HepG2 (cell line): ENCODE results near the gene JPT1. TPM values are rescaled to one million over a fixed set of nuclear protein-coding genes. Genes with fewer than 3 reads are reported as not detected.

Experiments
- ARID2 ChIP-seq: sonication (generic); formaldehyde crosslinking; IDR thresholded peaks from 2 replicates; pipeline ENCODE4 v1.8.1; 2022; ENCODE audit warnings: mild to moderate bottlenecking, missing genetic modification reagents, borderline replicate concordance
- CC2D1A ChIP-seq: sonication (generic); formaldehyde crosslinking; IDR thresholded peaks from 2 replicates; pipeline ENCODE4 v1.8.1; 2023; ENCODE audit warnings: mild to moderate bottlenecking, missing genetic modification reagents
- CEBPG ChIP-seq: IDR thresholded peaks from 2 replicates; pipeline ENCODE4 v1.6.1; 2016
- FOSL2 ChIP-seq: sonication (generic); formaldehyde crosslinking; IDR thresholded peaks from 2 replicates; pipeline ENCODE4 v1.4.0; 2020; ENCODE audit warnings: missing genetic modification reagents
- FOXO4 ChIP-seq: sonication (generic); formaldehyde crosslinking; conservative IDR thresholded peaks from 2 replicates; pipeline ENCODE4 v1.8.1; 2023; ENCODE audit warnings: missing genetic modification reagents
- KAT7 ChIP-seq: IDR thresholded peaks from 2 replicates; pipeline ENCODE4 v1.6.1; 2018; ENCODE audit warnings: borderline replicate concordance, missing compliant biosample characterization
- RFX3 ChIP-seq: IDR thresholded peaks from 2 replicates; pipeline ENCODE4 v1.6.1; 2016; ENCODE audit warnings: missing biosample characterization, missing genetic modification reagents
- ZNF136 ChIP-seq: sonication (generic); formaldehyde crosslinking; IDR thresholded peaks from 2 replicates; pipeline ENCODE4 v1.8.1; 2022; ENCODE audit warnings: low read depth, mild to moderate bottlenecking, moderate library complexity, missing genetic modification reagents
- ZNF280B ChIP-seq: sonication (generic); formaldehyde crosslinking; IDR thresholded peaks from 2 replicates; pipeline ENCODE4 v1.5.0; 2020; ENCODE audit warnings: missing genetic modification reagents, mild to moderate bottlenecking, borderline replicate concordance
- ZNF335 ChIP-seq: sonication (generic); formaldehyde crosslinking; IDR thresholded peaks from 2 replicates; pipeline ENCODE4 v1.4.0; 2020; ENCODE audit warnings: missing genetic modification reagents
- ZNF33A ChIP-seq: sonication (generic); formaldehyde crosslinking; IDR thresholded peaks from 2 replicates; pipeline ENCODE4 v1.5.1; 2020; ENCODE audit warnings: missing genetic modification reagents, mild to moderate bottlenecking, moderate library complexity, borderline replicate concordance
- ZNF558 ChIP-seq: sonication (generic); formaldehyde crosslinking; IDR thresholded peaks from 2 replicates; pipeline ENCODE4 v1.9.0; 2022; ENCODE audit warnings: mild to moderate bottlenecking, missing genetic modification reagents, borderline replicate concordance
- ZNF567 ChIP-seq: sonication (generic); formaldehyde crosslinking; IDR thresholded peaks from 2 replicates; pipeline ENCODE4 v1.8.1; 2023; ENCODE audit warnings: mild to moderate bottlenecking, missing genetic modification reagents, borderline replicate concordance
- polyA plus RNA-seq, 8 experiments: library from polyadenylated mRNA; depleted of rRNA in 3 of 8; stranded (reverse) in 7 of 8; unstranded in 1 of 8; fragments of >200 nt; fragmentation: Illumina TruSeq in 4 of 8; extraction: Trizol in 4 of 8; gene quantifications; 2 replicates each; pipeline versions ENCODE4 v1.2.1 to v1.2.3, GENCODE V29; 2011 to 2016; ENCODE audit warnings: low read depth in 4 of 8, missing spikeins in 1 of 8, mixed read lengths in 1 of 8; ENCODE audit not compliant: insufficient read depth in 1 of 8
- total RNA-seq, 5 experiments: library from RNA; depleted of rRNA; stranded (reverse); fragments of >200 nt; fragmentation: Illumina TruSeq; extraction: Trizol; gene quantifications; 2 replicates each; pipeline ENCODE4 v1.2.3, GENCODE V29; 2016; ENCODE audit warnings: low read depth in 1 of 5
- TF ChIP-seq, protein P1 (sequence below): sonication (generic); formaldehyde crosslinking; IDR thresholded peaks from 2 replicates; pipeline ENCODE4 v1.4.0; 2020; ENCODE audit warnings: mild to moderate bottlenecking, missing genetic modification reagents
- TF ChIP-seq, protein P2 (sequence below): sonication (generic); IDR thresholded peaks from 2 replicates; pipeline ENCODE4 v1.6.1; 2016; ENCODE audit warnings: low read depth, borderline replicate concordance

Gene JPT1
- total and polyA plus RNA-seq, 2 of the 13 experiments (the other 11 are each of a cell fraction or from before 2014, with no cell fraction given) = 43.3 to 256 TPM

DNA sequence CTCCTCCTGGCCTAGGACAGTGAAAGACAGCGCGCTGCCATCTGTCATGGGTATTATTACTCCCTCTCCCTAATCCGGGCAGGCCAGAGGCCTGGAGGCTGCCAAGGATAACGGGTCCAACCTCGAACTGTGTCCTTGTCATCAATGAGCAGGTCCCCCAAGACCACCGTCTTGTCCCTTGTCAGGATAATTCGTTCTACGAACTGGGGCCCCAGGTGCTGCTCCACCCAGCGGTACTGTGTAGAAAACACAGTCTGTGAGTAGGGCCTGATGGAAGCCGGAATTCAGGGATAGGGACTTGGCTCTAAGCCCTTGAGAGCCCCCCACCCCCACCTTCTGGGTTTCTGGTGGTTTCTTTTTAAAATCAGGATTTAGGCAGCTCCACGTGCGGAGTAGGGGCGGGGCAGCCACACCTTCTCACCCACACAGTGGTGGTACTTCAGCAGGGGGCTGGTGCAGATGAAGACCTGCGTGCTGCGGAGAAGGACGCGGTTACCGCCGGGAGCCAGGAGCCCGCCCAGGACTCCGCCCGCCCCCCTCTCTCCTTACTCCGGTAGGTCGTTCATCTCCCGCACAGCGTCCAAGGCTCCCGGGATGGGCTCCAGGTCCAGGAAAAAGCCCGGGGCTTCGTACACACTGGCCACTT lies 23.6 kb downstream of the JPT1 start (continued):
- TF ChIP-seq, protein P1, sequence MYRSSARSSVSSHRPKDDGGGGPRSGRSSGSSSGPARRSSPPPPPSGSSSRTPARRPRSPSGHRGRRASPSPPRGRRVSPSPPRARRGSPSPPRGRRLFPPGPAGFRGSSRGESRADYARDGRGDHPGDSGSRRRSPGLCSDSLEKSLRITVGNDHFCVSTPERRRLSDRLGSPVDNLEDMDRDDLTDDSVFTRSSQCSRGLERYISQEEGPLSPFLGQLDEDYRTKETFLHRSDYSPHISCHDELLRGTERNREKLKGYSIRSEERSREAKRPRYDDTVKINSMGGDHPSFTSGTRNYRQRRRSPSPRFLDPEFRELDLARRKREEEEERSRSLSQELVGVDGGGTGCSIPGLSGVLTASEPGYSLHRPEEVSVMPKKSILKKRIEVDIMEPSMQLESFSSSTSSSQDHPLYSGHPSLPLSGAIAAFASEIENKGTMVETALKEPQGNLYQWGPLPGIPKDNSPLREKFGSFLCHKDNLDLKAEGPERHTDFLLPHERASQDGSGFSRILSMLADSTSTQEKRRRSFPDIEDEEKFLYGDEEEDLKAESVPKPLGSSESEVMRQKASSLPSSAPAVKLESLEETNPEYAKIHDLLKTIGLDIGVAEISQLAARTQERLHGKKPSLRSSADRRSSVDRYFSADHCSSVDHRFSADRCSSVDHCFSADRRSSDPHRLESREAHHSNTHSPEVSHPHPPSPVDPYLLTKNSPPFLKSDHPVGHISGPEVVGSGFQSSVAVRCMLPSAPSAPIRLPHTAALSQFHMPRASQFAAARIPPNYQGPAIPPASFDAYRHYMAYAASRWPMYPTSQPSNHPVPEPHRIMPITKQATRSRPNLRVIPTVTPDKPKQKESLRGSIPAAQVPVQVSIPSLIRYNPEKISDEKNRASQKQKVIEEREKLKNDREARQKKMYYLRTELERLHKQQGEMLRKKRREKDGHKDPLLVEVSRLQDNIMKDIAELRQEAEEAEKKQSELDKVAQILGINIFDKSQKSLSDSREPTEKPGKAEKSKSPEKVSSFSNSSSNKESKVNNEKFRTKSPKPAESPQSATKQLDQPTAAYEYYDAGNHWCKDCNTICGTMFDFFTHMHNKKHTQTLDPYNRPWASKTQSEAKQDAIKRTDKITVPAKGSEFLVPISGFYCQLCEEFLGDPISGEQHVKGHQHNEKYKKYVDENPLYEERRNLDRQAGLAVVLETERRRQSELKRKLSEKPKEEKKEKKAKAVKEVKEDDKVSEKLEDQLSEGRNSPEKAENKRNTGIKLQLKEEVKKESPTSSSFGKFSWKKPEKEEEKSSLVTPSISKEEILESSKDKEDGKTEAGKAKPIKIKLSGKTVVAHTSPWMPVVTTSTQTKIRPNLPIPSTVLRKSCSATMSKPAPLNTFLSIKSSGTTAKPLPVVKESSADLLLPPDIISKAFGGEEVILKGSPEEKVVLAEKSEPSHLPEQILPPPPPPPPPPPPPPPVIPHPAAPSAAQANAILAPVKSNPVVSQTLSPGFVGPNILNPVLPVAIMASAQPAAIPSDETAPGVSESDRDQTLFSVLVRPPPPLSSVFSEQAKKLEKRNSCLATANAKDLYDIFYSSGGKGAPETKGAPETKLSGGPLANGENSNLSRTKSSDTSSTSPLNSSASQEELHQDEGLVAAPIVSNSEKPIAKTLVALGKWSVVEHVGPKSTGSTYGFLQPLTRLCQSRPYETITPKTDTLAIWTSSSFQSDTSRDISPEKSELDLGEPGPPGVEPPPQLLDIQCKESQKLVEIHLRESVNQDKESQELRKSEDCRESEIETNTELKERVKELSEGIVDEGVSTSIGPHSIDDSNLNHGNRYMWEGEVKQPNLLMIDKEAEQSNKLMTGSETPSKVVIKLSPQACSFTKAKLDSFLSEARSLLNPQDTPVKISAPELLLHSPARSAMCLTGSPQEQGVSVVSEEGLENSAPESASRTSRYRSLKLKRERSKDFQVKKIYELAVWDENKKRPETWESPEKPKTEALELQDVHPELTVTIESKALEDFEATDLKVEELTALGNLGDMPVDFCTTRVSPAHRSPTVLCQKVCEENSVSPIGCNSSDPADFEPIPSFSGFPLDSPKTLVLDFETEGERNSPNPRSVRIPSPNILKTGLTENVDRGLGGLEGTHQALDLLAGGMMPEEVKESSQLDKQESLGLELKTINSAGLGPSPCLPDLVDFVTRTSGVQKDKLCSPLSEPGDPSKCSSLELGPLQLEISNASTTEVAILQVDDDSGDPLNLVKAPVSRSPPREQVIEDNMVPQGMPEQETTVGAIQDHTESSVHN (CRISPR knock-in tag) = no peak
- no peak for TF ChIP-seq KAT7
- TF ChIP-seq ZNF136 (CRISPR knock-in tag) = 0 out of 2 replicates have a peak, but pooled peaks have one; percentile 36
- no peak for TF ChIP-seq FOSL2 (CRISPR knock-in tag)
- TF ChIP-seq FOXO4 (CRISPR knock-in tag) = no peak
- TF ChIP-seq ZNF335 (CRISPR knock-in tag) = peak; percentile 16; the same call in 1 of the 2 replicates
- TF ChIP-seq, protein P2, sequence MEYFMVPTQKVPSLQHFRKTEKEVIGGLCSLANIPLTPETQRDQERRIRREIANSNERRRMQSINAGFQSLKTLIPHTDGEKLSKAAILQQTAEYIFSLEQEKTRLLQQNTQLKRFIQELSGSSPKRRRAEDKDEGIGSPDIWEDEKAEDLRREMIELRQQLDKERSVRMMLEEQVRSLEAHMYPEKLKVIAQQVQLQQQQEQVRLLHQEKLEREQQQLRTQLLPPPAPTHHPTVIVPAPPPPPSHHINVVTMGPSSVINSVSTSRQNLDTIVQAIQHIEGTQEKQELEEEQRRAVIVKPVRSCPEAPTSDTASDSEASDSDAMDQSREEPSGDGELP = no peak
- no peak for TF ChIP-seq ZNF280B (CRISPR knock-in tag)
- TF ChIP-seq ZNF558 (CRISPR knock-in tag) = 0 out of 2 replicates have a peak, but pooled peaks have one; percentile 14
- TF ChIP-seq ZNF567 (CRISPR knock-in tag) = no peak
- no peak for TF ChIP-seq CC2D1A (CRISPR knock-in tag)
- no peak for TF ChIP-seq CEBPG (CRISPR knock-in tag)
- TF ChIP-seq ZNF33A = no peak
- no peak for TF ChIP-seq ARID2 (CRISPR knock-in tag)
- no peak for TF ChIP-seq RFX3 (CRISPR knock-in tag)
